Measurements from ENCODE around the gene OR5AC2.

DNA sequence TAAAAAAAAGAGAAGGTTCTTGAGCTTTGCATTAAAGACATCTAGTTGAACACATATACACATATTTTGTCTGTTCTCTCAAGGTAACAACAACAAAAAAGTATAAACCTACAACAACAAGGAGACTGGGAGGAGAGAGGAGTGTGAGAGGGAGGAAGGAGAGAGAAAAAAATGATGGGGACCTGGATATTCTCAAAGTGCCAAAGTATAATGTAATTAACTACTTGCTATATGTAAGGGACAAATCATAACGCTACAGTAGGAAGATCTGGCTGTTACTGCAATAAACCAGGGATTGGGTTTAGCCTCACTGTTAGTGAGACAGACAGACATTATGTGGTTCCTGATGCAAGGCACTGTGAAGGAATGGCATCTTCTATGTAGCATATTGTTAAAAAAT is 37.7 kb upstream of the OR5AC2 start:
- TF ChIP-seq, protein P1, sequence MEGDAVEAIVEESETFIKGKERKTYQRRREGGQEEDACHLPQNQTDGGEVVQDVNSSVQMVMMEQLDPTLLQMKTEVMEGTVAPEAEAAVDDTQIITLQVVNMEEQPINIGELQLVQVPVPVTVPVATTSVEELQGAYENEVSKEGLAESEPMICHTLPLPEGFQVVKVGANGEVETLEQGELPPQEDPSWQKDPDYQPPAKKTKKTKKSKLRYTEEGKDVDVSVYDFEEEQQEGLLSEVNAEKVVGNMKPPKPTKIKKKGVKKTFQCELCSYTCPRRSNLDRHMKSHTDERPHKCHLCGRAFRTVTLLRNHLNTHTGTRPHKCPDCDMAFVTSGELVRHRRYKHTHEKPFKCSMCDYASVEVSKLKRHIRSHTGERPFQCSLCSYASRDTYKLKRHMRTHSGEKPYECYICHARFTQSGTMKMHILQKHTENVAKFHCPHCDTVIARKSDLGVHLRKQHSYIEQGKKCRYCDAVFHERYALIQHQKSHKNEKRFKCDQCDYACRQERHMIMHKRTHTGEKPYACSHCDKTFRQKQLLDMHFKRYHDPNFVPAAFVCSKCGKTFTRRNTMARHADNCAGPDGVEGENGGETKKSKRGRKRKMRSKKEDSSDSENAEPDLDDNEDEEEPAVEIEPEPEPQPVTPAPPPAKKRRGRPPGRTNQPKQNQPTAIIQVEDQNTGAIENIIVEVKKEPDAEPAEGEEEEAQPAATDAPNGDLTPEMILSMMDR (IDR thresholded peaks at IDR 0.05), result no peak
- no peak for TF ChIP-seq POLR2A (IDR thresholded peaks at IDR 0.05)

Measured in ovary (tissue), 3 donors.